Prostate gland (tissue), 2 donors: ENCODE data around the gene FOXP3. TPM values are rescaled to one million over a fixed set of nuclear protein-coding genes. Genes with fewer than 3 reads are reported as not detected.
A peak's percentile ranks its signal among the peaks of the same experiment; 100 is the strongest.

ENCODE experiments used
- DNase-seq: peaks from one replicate; pipeline ENCODE4 v3.0.0-alpha.2; 2019; ENCODE audit warnings: low spot score
- H3K27ac ChIP-seq, 2 donors: fragments of 200-600 bp; sonication (generic); 2 replicates each; pipeline ENCODE4 v1.5.1; 2017 to 2019
- H3K27me3 ChIP-seq: fragments of 200-600 bp; sonication (generic); replicated peaks from 2 replicates; pipeline ENCODE4 v1.5.1; 2019; ENCODE audit not compliant: insufficient read depth
- H3K36me3 ChIP-seq, 2 donors: fragments of 200-600 bp; sonication (generic); 1 replicate in 1 of 2; 2 replicates in 1 of 2; pipeline versions ENCODE4 v1.5.1 to v1.8.1; 2017 to 2019
- H3K4me1 ChIP-seq: fragments of 200-600 bp; sonication (generic); replicated peaks from 2 replicates; pipeline ENCODE4 v1.5.1; 2019
- H3K4me3 ChIP-seq, 2 donors: fragments of 200-600 bp; sonication (generic); 2 replicates each; pipeline ENCODE4 v1.5.1; 2017 to 2019
- H3K9me3 ChIP-seq: fragments of 200-600 bp; sonication (generic); 2 replicates; pipeline ENCODE4 v1.5.1; 2017
- CTCF ChIP-seq, 4 experiments: fragments of 200-600 bp in 2 of 4; fragments of 450-650 bp in 2 of 4; sonication (generic) in 2 of 4; IDR thresholded peaks; 1 replicate in 3 of 4; 2 replicates in 1 of 4; pipeline ENCODE4 v1.5.1; 2016 to 2019; ENCODE audit warnings: antibody characterized with exemption in 4 of 4, mild to moderate bottlenecking in 2 of 4, moderate library complexity in 2 of 4
- POLR2A ChIP-seq: fragments of 450-650 bp; IDR thresholded peaks from one replicate; pipeline ENCODE4 v1.6.1; 2016; ENCODE audit warnings: antibody characterized with exemption, mild to moderate bottlenecking
- POLR2AphosphoS5 ChIP-seq: sonication (generic); formaldehyde crosslinking; IDR thresholded peaks from one replicate; pipeline ENCODE4 v1.6.1; 2017; ENCODE audit warnings: antibody characterized with exemption
- WGBS: methylation state at CpG from one replicate; pipeline ENCODE4 v1.1.5; 2018; 5-methylcytosine and 5-hydroxymethylcytosine counted together
- intact Hi-C: fragments of 100-400 bp; cut with DNase I; formaldehyde crosslinking; loops from one replicate; pipeline ENCODE4 v1.14.2; 2022
- total RNA-seq, 2 donors: library from RNA; depleted of rRNA; stranded (reverse); fragments of >200 nt; gene quantifications; one replicate each; pipeline ENCODE4 v1.1.0, GENCODE V29; 2016

The FOXP3 gene
- total RNA-seq, 2 donors from 2014 or later: 0.36 to 1.4 TPM

- TF ChIP-seq POLR2A (no peak), CTCF (IDR thresholded peaks at IDR 0.05) (no peak), POLR2AphosphoS5 (no peak)
- H3K4me3 ChIP-seq: no peak overlapping the region
- no peaks in the 10 kb centered on the region for H3K36me3 ChIP-seq
- no peaks in the 10 kb centered on the region for H3K4me1 ChIP-seq
- intact Hi-C loops: loop anchor here (10.0 kb wide), 2 partner anchors 471 to 561 kb away; no protein-coding TSS in a partner anchor
- H3K27ac ChIP-seq: no peak overlapping the region
- 88% methylated on average over 2 of the region's 3 CpGs for WGBS
- no peaks in the 10 kb centered on the region for H3K9me3 ChIP-seq
- no peak for DNase-seq
- no peaks in the 10 kb centered on the region for H3K27me3 ChIP-seq
Measured at GRCh38 chrX:49284212-49284611, 19.7 kb upstream of the FOXP3 start.

- Histone ChIP-seq H3K27ac (no peak overlapping the region), H3K4me3 (no peak overlapping the region), H3K27me3 (no peaks in the 10 kb centered on the region), H3K36me3 (no peaks in the 10 kb centered on the region), H3K9me3 (no peaks in the 10 kb centered on the region), H3K4me1 (no peaks in the 10 kb centered on the region)
- intact Hi-C loops: loop anchor here (10.0 kb wide), 2 partner anchors 472 to 562 kb away; no protein-coding TSS in a partner anchor
- TF ChIP-seq POLR2A (no peak), POLR2AphosphoS5 (peak; percentile 11), CTCF (IDR thresholded peaks at IDR 0.05) (peak in 1 of 4 experiments; percentile 29)
- DNase-seq: no peak
- WGBS: 26% methylated on average over 11 of the region's 11 CpGs
Measured at GRCh38 chrX:49282647-49283011, 18.1 kb upstream of the FOXP3 start.

GRCh38 chrX:49278081-49278480 lies 13.6 kb upstream of the FOXP3 start:
- WGBS: 82% methylated on average over 3 of the region's 3 CpGs
- no peaks in the 10 kb centered on the region for H3K27me3 ChIP-seq
- no peak for DNase-seq
- no peaks in the 10 kb centered on the region for H3K4me1 ChIP-seq
- no peak overlapping the region for H3K4me3 ChIP-seq
- no peaks in the 10 kb centered on the region for H3K9me3 ChIP-seq
- H3K36me3 ChIP-seq: no peaks in the 10 kb centered on the region
- H3K27ac ChIP-seq: no peak overlapping the region
- TF ChIP-seq POLR2A (no peak), POLR2AphosphoS5 (no peak), CTCF (IDR thresholded peaks at IDR 0.05) (no peak)
- intact Hi-C loops: no loop called here

- Histone ChIP-seq H3K36me3 (no peaks in the 10 kb centered on the region), H3K27ac (no peak overlapping the region)
Measured at GRCh38 chrX:49277535-49277830, 13.0 kb upstream of the FOXP3 start.

More at GRCh38 chrX:49277535-49277830, 13.0 kb upstream of the FOXP3 start:
- TF ChIP-seq POLR2A: no peak
- no peak for TF ChIP-seq POLR2AphosphoS5
- TF ChIP-seq CTCF (IDR thresholded peaks at IDR 0.05): no peak
- no peak for DNase-seq
- no peak overlapping the region for H3K4me3 ChIP-seq
- H3K27me3 ChIP-seq: no peaks in the 10 kb centered on the region
- intact Hi-C loops: no loop called here
- no peaks in the 10 kb centered on the region for H3K9me3 ChIP-seq
- no peaks in the 10 kb centered on the region for H3K4me1 ChIP-seq
- WGBS: 73% methylated on average over 3 of the region's 3 CpGs
